Measurements from ENCODE around the gene TNP2.

Gene TNP2

GRCh38 chr16:11264155-11264832, 4.8 kb downstream of the TNP2 start:
- no peak for TF ChIP-seq ZFX (IDR thresholded peaks at IDR 0.05)
- TF ChIP-seq CTCF (conservative IDR thresholded peaks at IDR 0.05): no peak
- H3K27ac ChIP-seq: no peak overlapping the region

- no peak overlapping the region for H3K27ac ChIP-seq
- no peak for TF ChIP-seq CTCF (conservative IDR thresholded peaks at IDR 0.05)
- no peak for TF ChIP-seq ZFX (IDR thresholded peaks at IDR 0.05)
Observed at GRCh38 chr16:11263737-11264136, 5.4 kb downstream of the TNP2 start.

GRCh38 chr16:11262915-11263314, 6.2 kb downstream of the TNP2 start:
- no peak overlapping the region for H3K27ac ChIP-seq
- TF ChIP-seq ZFX (IDR thresholded peaks at IDR 0.05) (no peak), CTCF (conservative IDR thresholded peaks at IDR 0.05) (no peak)

GRCh38 chr16:11260596-11260966, 8.5 kb downstream of the TNP2 start:
- H3K27ac ChIP-seq: no peak overlapping the region
- TF ChIP-seq ZFX (IDR thresholded peaks at IDR 0.05) (no peak), CTCF (conservative IDR thresholded peaks at IDR 0.05) (no peak)

GRCh38 chr16:11259655-11260595, 9.2 kb downstream of the TNP2 start:
- no peak overlapping the region for H3K27ac ChIP-seq
- TF ChIP-seq ZFX (IDR thresholded peaks at IDR 0.05): no peak
- TF ChIP-seq CTCF (conservative IDR thresholded peaks at IDR 0.05): no peak

GRCh38 chr16:11258553-11259492, 10.3 kb downstream of the TNP2 start:
- TF ChIP-seq ZFX (IDR thresholded peaks at IDR 0.05): no peak
- no peak for TF ChIP-seq CTCF (conservative IDR thresholded peaks at IDR 0.05)
- H3K27ac ChIP-seq: no peak overlapping the region
